HepG2 (cell line): Measurements from ENCODE around the gene BSND. TPM values are rescaled to one million over a fixed set of nuclear protein-coding genes. Genes with fewer than 3 reads are reported as not detected.

Experiments used
- ATAC-seq: fragments of 200-7000 bp; cut with Tn5 transposase; 3 replicates; pipeline ENCODE4 v1.9.1; 2020; ENCODE audit warnings: mild to moderate bottlenecking, moderate library complexity
- BruUV-seq: library from RNA; stranded (reverse); fragments of 400-500 nt; replicated peaks from 2 replicates; lab custom pipeline; 2021; lab: Mats Ljungman, UMichigan
- CTCF ChIA-PET: fragments of 300-600 bp; formaldehyde crosslinking; extraction: SDS; loops from one replicate; lab custom pipeline; 2021; ENCODE audit warnings: low total read pairs, inconsistent platforms, low intra/inter-chr PET ratio; lab: Yijun Ruan, JAX
- POLR2A ChIA-PET: fragments of 350-600 bp; sonication (Branson Sonifier 250); formaldehyde crosslinking; loops from one replicate; lab custom pipeline; 2020; ENCODE audit warnings: antibody characterized with exemption, inconsistent platforms; lab: Yijun Ruan, JAX
- DNase-seq: peaks from one replicate; pipeline ENCODE4 v3.0.0-alpha.2; 2015; ENCODE audit warnings: low spot score
- FAIRE-seq: peaks from 3 replicates; lab custom pipeline; 2011; peaks lifted over from hg19 to GRCh38; lab: Jason Lieb, UNC
- H2AFZ ChIP-seq: one replicate; pipeline ENCODE4 v1.6.1; 2011; ENCODE audit warnings: low read length, inconsistent platforms
- H3K27ac ChIP-seq: fragments of 300-600 bp; 3 replicates; pipeline ENCODE4 v1.8.0; 2011; ENCODE audit warnings: mixed run types, mild to moderate bottlenecking, mixed read lengths, low read length, inconsistent platforms; ENCODE audit not compliant: insufficient read depth; ENCODE audit errors: extremely low read length
- H3K27me3 ChIP-seq, 2 experiments: fragments of 200-600 bp in 1 of 2; 2 replicates in 1 of 2; 3 replicates in 1 of 2; pipeline versions ENCODE4 v1.6.0 to v1.8.0; 2011; ENCODE audit warnings: low read length in 2 of 2, mild to moderate bottlenecking in 2 of 2, moderate library complexity in 2 of 2, inconsistent platforms in 1 of 2; ENCODE audit not compliant: insufficient read depth in 2 of 2, control insufficient read depth in 1 of 2
- H3K36me3 ChIP-seq, 2 experiments: fragments of 200-600 bp in 1 of 2; replicated peaks in 1 of 2; 2 replicates in 1 of 2; 3 replicates in 1 of 2; pipeline versions ENCODE4 v1.5.1 to v1.8.0; 2011; ENCODE audit warnings: low read length in 2 of 2, inconsistent platforms in 1 of 2; ENCODE audit not compliant: insufficient read depth in 2 of 2, control insufficient read depth in 1 of 2
- H3K4me1 ChIP-seq: 2 replicates; pipeline ENCODE4 v1.5.1; 2012; ENCODE audit warnings: low read length, inconsistent platforms; ENCODE audit not compliant: insufficient read depth
- H3K4me2 ChIP-seq: 2 replicates; pipeline ENCODE4 v1.6.0; 2011; ENCODE audit warnings: low read depth, low read length, inconsistent platforms
- H3K4me3 ChIP-seq, 3 experiments: fragments of 200-600 bp in 1 of 3; sonication (generic), shearing (Covaris generic) in 1 of 3; replicated peaks in 1 of 3; 2 replicates each; pipeline ENCODE4 v1.5.1; 2011 to 2016; ENCODE audit warnings: low read length in 3 of 3, inconsistent platforms in 2 of 3, low read depth in 2 of 3, mild to moderate bottlenecking in 2 of 3, control low read depth in 1 of 3, mixed read lengths in 1 of 3; ENCODE audit not compliant: insufficient read depth in 1 of 3
- H3K79me2 ChIP-seq: one replicate; pipeline ENCODE4 v1.6.1; 2011; ENCODE audit warnings: low read length, inconsistent platforms; ENCODE audit not compliant: insufficient read depth
- H3K9ac ChIP-seq: 2 replicates; pipeline ENCODE4 v1.6.0; 2011; ENCODE audit warnings: mild to moderate bottlenecking, low read depth, low read length, inconsistent platforms; ENCODE audit not compliant: insufficient read depth
- H3K9me3 ChIP-seq: 2 replicates; pipeline ENCODE4 v1.5.1; 2012; ENCODE audit warnings: mild to moderate bottlenecking, low read length
- H4K20me1 ChIP-seq: 2 replicates; pipeline ENCODE4 v1.6.0; 2011; ENCODE audit warnings: inconsistent platforms, mild to moderate bottlenecking, low read length, moderate library complexity; ENCODE audit not compliant: insufficient read depth
- BCLAF1 ChIP-seq: fragments of 450-650 bp; IDR thresholded peaks from 2 replicates; pipeline ENCODE4 v1.6.1; 2017; ENCODE audit warnings: mild to moderate bottlenecking
- NAIF1 ChIP-seq: sonication (generic); formaldehyde crosslinking; IDR thresholded peaks from 2 replicates; pipeline ENCODE4 v1.5.0; 2020; ENCODE audit warnings: mild to moderate bottlenecking, missing genetic modification reagents, borderline replicate concordance
- SSRP1 ChIP-seq: IDR thresholded peaks from 2 replicates; pipeline ENCODE4 v1.6.1; 2016; ENCODE audit warnings: control low read depth
- STAT6 ChIP-seq: sonication (generic); formaldehyde crosslinking; IDR thresholded peaks from 2 replicates; pipeline ENCODE4 v1.4.0; 2020; ENCODE audit warnings: missing genetic modification reagents, mild to moderate bottlenecking, borderline replicate concordance
- TGIF2 ChIP-seq: IDR thresholded peaks from 2 replicates; pipeline ENCODE4 v1.6.1; 2016; ENCODE audit warnings: control low read depth, missing compliant biosample characterization
- ZFP36 ChIP-seq: fragments of 150-350 bp; IDR thresholded peaks from 2 replicates; pipeline ENCODE4 v1.6.1; 2018; ENCODE audit warnings: borderline replicate concordance, low read length, low read depth; ENCODE audit not compliant: partially characterized antibody
- ZNF326 ChIP-seq: sonication (generic); formaldehyde crosslinking; IDR thresholded peaks from 2 replicates; pipeline ENCODE4 v1.4.0; 2020; ENCODE audit warnings: missing genetic modification reagents, borderline replicate concordance
- WGBS: methylation state at CpG from one replicate; pipeline ENCODE4 v1.1.6; 2017; ENCODE audit warnings: low lambda C conversion rate; 5-methylcytosine and 5-hydroxymethylcytosine counted together
- in situ Hi-C: cut with HindIII; loops from 2 replicates; pipeline ENCODE4 v1.10.0; 2017; ENCODE audit warnings: low pct_unique_long_range_greater_than_20kb; ENCODE audit not compliant: extremely low pct_ligation_motif_present
- intact Hi-C: fragments of 100-400 bp; cut with micrococcal nuclease; formaldehyde crosslinking; loops from one replicate; pipeline ENCODE4 v1.10.0; 2022; ENCODE audit not compliant: unreplicated experiment
- polyA plus RNA-seq, 8 experiments: library from polyadenylated mRNA; depleted of rRNA in 3 of 8; stranded (reverse) in 7 of 8; unstranded in 1 of 8; fragments of >200 nt; fragmentation: Illumina TruSeq in 4 of 8; extraction: Trizol in 4 of 8; gene quantifications; 2 replicates each; pipeline versions ENCODE4 v1.2.1 to v1.2.3, GENCODE V29; 2011 to 2016; ENCODE audit warnings: low read depth in 4 of 8, missing spikeins in 1 of 8, mixed read lengths in 1 of 8; ENCODE audit not compliant: insufficient read depth in 1 of 8
- total RNA-seq, 5 experiments: library from RNA; depleted of rRNA; stranded (reverse); fragments of >200 nt; fragmentation: Illumina TruSeq; extraction: Trizol; gene quantifications; 2 replicates each; pipeline ENCODE4 v1.2.3, GENCODE V29; 2016; ENCODE audit warnings: low read depth in 1 of 5

Gene BSND
- total and polyA plus RNA-seq, 2 of the 13 experiments (the other 11 are each of a cell fraction or from before 2014, with no cell fraction given), result not detected

GRCh38 chr1:54986533-54986932 lies 12.2 kb upstream of the BSND start:
- BruUV-seq, result no TSS peak
- in situ Hi-C loops, result no loop called here
- H4K20me1 ChIP-seq, result no peaks in the 10 kb centered on the region
- WGBS, result 38% methylated on average over 3 of the region's 3 CpGs
- H3K79me2 ChIP-seq, result no peaks in the 10 kb centered on the region
- H3K4me2 ChIP-seq, result no peak overlapping the region
- H2AFZ ChIP-seq, result no peak overlapping the region
- H3K4me1 ChIP-seq, result peaks cover 8% of the 10 kb centered on the region
- DNase-seq, result no peak
- ATAC-seq, result no peak
- no peaks in the 10 kb centered on the region for H3K36me3 ChIP-seq
- peaks cover 2 to 30% of the 10 kb centered on the region in 2 experiments; a peak in 3 of 5 replicates for H3K27me3 ChIP-seq
- TF ChIP-seq ZFP36 (peak; percentile 85), SSRP1 (no peak), TGIF2 (CRISPR knock-in tag) (no peak)
- H3K9ac ChIP-seq, result no peak overlapping the region
- H3K9me3 ChIP-seq, result no peaks in the 10 kb centered on the region
- H3K27ac ChIP-seq, result no peak overlapping the region
- FAIRE-seq, result no peak
- POLR2A ChIA-PET, result no interaction called here
- intact Hi-C loops, result no loop called here
- no peak overlapping the region for H3K4me3 ChIP-seq
- CTCF ChIA-PET, result no interaction called here

- ChIA-PET CTCF (no interaction called here), POLR2A (no interaction called here)
- Histone ChIP-seq H2AFZ (no peak overlapping the region), H3K4me1 (peaks cover 2% of the 10 kb centered on the region), H3K4me2 (no peak overlapping the region), H3K9ac (no peak overlapping the region), H3K4me3 (no peak overlapping the region), H3K36me3 (no peaks in the 10 kb centered on the region), H3K27me3 (peaks cover 2 to 29% of the 10 kb centered on the region in 2 experiments; a peak in 4 of 5 replicates), H3K9me3 (no peaks in the 10 kb centered on the region), H3K79me2 (no peaks in the 10 kb centered on the region), H3K27ac (no peak overlapping the region), H4K20me1 (no peaks in the 10 kb centered on the region)
- FAIRE-seq, result no peak
- 0% methylated on average over 2 of the region's 2 CpGs for WGBS
- BruUV-seq, result no TSS peak
- no peak for ATAC-seq
- TF ChIP-seq NAIF1 (CRISPR knock-in tag) (no peak), STAT6 (no peak), BCLAF1 (no peak), ZNF326 (no peak)
- in situ Hi-C loops (no loop called here), intact Hi-C loops (no loop called here)
- no peak for DNase-seq
Observed at GRCh38 chr1:54987427-54987826, 11.3 kb upstream of the BSND start.
